Measurements from ENCODE around the gene PJA2.
"Not testable (repeated sequence)": the region's sequence is repeated elsewhere in the genome, so short reads cannot be mapped to it uniquely, and the experiment has no call there.

PJA2 gene

GRCh38 chr5:109312695-109313094 is 97.1 kb downstream of the PJA2 start:
- no peak for DNase-seq (ENCODE audit: low read depth in 1 of 2, low spot score in 1 of 2)

DNA sequence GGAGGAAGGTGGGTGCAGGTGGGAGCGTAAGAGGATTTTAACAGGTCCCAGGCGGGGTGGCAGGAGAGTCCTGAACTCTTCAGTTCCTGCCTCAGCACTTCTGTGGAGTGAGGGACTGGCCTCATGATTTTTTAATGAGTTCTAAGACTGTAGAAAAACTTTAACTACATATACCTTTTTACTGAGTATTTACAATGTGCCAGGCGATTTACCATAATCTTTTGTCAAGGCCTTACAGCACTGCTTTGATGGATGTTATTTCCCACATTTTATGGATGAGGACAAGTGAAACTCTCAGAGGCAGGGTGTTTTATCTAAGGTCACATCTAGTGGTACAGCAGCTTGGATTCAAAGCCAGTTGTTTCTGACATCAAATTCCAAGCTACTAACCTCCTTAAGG is 99.5 kb downstream of the PJA2 start:
- DNase-seq (ENCODE audit: low read depth in 1 of 2, low spot score in 1 of 2) = no peak

DNA sequence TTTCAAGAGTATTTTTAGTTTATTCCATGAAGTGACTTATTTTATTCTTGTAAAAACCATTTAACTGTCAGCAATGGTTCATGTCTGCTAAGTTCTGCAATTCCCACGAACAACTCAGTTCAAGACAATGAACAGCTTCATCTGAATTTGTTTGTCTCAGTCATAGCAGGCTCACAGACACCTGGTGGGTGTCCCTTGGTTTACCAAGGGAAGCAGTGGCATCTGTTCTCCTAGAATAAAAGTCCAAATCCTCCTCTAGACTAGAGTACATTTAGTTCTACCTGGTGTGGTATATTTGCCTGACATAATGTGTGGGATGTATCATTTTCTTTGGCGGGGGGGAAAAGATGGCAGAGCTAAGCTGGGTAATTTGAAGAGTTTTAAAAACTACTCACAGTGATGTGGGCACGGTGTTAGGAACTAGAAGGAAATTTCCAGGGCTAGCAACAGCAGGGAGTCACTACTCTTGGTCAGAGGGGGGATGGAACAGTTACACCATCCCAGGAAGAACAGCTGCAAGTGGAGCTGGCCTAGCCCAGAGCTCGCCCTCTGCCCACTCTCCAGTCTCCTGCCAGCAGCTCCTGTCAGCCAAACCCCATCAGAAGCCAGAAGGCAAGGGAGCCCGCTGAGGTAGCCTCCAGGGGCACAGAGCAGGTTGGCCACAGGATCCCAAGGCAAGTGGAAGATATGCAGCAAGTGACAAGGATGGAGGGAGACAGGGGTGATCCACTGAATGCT is 100.3 kb downstream of the PJA2 start:
- DNase-seq (ENCODE audit: low read depth in 1 of 2, low spot score in 1 of 2) = no peak

DNA sequence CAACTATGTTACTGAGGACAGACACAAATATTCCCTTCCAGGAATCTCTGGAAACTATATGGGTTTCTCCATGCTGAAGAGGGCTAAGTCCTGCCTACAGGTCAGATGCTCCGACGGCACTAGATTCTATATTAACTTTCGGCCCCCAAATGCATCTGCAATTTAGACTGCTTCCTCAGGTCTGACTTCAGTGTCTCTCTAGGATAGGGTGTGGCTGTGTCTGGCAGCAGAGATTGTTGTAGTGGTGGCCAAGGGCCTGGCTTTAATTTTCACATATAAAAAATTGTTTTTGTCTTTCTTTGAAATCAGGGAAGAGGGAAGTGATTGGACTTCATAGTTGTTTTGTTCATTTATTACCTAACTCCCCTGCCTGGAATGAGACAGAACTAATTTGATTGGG is 101.8 kb downstream of the PJA2 start:
- no peak for DNase-seq (ENCODE audit: low read depth in 1 of 2, low spot score in 1 of 2)

DNA sequence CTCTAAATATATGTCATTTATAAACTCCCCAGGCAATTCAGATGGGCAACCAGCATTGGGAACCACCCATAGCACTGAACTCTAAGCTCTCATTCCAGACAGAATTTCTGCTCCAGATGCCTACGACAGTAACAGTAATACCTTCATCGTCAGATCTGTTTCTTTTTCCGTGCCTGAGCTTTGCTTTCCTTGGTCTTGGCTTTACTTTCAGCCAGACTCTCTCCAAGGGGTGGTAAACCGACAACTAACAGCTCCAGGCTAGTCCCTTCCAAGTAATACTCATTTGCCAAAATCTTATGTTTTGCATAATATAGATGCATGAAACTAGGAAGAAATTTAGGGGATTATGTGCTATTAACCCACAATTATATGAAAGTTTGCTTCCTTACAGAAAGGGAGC is 102.3 kb downstream of the PJA2 start:
- DNase-seq (ENCODE audit: low read depth in 1 of 2, low spot score in 1 of 2) = no peak

- no peak for DNase-seq (ENCODE audit: low read depth in 1 of 2, low spot score in 1 of 2)
These were observed 104.4 kb downstream of the PJA2 start for GRCh38 chr5:109305352-109305751.

DNA sequence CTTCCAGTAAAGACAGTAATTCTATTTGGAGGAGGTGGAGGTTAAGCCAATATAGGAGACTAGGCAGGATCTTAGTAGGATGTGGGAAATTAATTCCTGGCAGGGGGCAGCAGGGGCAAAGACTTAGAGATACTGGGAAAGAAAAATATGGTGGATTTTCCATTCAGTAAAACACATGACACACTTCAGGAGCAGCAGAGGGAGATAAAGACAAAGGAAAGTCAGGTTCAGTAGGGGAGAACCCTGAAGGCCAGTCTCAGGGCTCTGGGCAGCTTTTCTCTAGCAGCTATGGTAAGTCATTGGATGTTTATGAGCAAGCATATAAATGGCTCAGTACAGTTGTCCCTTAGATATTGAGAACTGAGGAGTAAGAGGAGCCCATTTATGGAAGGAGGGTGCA is 105.5 kb downstream of the PJA2 start:
- no peak for DNase-seq (ENCODE audit: low read depth in 1 of 2, low spot score in 1 of 2)

GRCh38 chr5:109300367-109300766 is 109.4 kb downstream of the PJA2 start:
- DNase-seq (ENCODE audit: low read depth in 1 of 2, low spot score in 1 of 2) = no peak

DNA sequence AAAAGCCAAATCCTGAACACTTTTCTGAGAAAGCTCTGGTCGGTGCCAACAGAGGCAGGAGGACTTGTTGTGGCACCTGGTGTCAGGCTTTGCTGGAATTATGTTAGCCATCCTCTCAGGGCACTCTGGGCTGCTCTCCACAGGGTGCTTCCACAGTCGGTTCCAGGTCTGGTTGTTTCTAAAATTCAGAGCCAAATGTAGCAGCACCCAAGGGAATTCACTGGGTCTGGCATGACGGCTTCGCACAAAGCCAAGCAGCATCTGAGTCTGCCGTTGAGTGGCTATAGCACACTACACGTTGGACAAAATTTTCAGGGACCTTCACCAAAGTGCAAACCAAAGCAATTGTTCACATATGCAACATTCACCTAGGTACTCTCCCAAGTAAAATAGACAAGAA is 110.2 kb downstream of the PJA2 start:
- no peak for DNase-seq (ENCODE audit: low read depth in 1 of 2, low spot score in 1 of 2)

DNA sequence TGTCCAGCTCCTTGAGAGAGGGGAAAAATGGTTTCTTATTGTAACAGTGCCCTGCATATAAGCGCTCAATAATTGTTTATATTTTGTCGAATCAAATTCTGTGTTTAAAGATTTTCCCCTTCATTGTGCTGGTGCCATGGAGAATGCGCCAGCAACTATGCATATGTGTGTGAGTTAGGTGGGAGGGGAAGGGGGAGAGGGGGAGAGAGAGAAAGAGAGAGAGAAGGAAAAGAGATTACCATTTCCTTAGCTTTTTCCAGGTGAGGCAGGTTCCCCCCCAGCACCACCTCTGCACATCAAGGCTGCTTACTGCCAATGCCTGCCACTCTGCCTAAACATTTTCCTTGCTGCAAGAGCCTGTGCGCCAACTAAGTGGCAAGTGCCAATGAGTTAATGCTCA is 111.0 kb downstream of the PJA2 start:
- no peak for DNase-seq (ENCODE audit: low read depth in 1 of 2, low spot score in 1 of 2)

GRCh38 chr5:109297900-109298299 is 111.9 kb downstream of the PJA2 start:
- no peak for DNase-seq (ENCODE audit: low read depth in 1 of 2, low spot score in 1 of 2)

GRCh38 chr5:109291090-109291489 is 118.7 kb downstream of the PJA2 start:
- no peak for DNase-seq (ENCODE audit: low read depth in 1 of 2, low spot score in 1 of 2)

- no peak for DNase-seq (ENCODE audit: low read depth in 1 of 2, low spot score in 1 of 2)
These were observed 119.5 kb downstream of the PJA2 start for GRCh38 chr5:109290231-109290630.

GRCh38 chr5:109286628-109287027 is 123.1 kb downstream of the PJA2 start:
- DNase-seq (ENCODE audit: low read depth in 1 of 2, low spot score in 1 of 2) = not testable (repeated sequence)
